NCI-H1930 (cell line): ENCODE results near the gene PACRG.

Experiments used
- DNase-seq, 2 experiments: peaks; one replicate each; lab custom pipeline; 2025; lab: John Stamatoyannopoulos, UW

PACRG gene

GRCh38 chr6:162710419-162710818 lies 17.4 kb upstream of the PACRG start:
- no peak for DNase-seq

DNA sequence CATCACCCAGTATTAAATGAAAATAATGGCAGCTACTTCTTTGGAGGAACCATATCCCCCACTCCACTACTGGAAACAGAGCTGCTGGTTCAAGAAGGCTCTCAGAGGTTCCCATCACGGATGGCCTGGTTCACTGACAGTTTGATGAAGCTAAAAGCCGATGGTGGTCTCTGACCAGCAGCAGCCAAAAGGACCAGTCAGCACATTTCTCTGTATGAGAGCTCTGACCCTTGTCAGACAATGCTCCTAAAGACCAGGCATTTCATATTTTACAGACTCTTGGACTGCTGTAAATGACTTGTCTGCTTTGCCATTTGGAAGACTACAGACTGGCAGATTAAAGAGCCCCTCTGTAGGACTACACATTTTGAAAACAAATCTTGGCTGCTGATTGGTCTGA lies 16.8 kb upstream of the PACRG start:
- no peak for DNase-seq

DNA sequence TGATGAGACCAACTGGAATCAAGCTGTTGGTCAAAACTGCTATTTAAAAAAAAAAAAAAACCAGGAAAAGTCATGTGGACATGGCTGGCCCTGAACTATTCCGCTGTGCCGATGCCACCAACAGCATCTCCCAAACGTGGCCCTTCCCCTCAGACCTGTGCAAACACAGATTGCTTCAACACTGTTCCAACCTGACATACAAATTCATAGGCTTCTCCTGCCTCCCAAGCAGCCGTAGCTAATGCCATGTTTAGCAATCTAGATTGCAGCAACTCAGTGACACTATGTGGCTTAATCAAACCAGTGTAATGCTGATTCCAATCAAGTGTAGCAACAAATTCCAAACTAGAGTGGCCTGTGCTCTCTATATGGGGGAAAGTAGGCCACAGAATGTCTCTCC lies 16.4 kb upstream of the PACRG start:
- no peak for DNase-seq

- DNase-seq, result no peak
Measured at GRCh38 chr6:162712694-162713093, 15.1 kb upstream of the PACRG start.

- DNase-seq, result no peak
Measured at GRCh38 chr6:162713974-162714780, 13.6 kb upstream of the PACRG start.

GRCh38 chr6:162715601-162716000 lies 12.2 kb upstream of the PACRG start:
- no peak for DNase-seq

DNA sequence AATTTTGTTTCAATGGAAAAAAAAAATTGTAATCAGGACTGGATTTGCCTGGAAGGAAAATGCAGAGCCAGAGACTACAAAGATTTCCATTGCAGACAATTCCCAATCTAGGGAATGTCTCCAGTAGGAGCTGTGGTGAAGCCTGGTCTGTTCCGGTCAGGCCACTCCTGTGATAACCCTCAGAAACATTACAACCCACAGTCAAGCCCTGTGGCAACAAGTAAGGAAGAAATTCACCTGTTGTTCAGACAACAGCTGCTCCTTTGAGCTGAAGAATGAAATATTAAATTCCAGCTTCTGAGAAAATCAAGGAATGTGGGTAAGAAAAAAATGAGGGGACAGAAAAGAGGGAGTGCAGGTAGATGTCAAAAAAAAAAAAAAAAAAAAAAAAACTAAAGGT lies 8.2 kb upstream of the PACRG start:
- DNase-seq, result no peak

DNA sequence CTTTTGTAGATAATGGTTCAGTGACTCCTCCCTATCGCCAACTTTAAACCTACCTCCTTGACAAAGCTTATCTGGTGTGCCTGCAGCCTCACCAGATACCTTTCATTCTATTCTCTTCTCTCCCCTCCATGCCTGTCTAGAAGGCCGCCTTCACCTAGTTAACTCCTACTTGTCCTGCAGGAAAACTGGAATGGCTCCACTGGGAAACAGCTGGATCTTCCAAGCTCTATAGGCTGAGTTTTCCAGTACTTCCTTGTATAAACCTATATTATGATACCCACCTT lies 6.4 kb upstream of the PACRG start:
- DNase-seq, result no peak

DNA sequence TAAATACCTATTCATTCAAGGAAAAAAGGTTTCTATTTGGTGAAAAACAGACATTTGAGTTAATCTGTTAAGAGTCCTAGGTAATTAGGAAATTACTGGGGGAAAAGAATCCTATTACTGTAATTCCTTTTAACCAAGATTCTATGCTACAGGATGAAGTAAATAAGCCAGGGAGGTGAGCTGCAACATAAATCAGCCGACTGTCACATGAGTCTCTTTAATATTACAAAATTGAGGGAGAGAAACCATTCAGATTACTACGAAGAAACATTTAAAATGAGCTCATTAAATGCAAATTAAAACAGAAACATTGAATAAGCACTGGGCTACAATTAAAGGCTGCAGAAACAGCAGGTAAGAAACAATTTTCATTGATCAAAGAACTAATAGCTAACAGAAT lies 5.5 kb upstream of the PACRG start:
- no peak for DNase-seq

DNA sequence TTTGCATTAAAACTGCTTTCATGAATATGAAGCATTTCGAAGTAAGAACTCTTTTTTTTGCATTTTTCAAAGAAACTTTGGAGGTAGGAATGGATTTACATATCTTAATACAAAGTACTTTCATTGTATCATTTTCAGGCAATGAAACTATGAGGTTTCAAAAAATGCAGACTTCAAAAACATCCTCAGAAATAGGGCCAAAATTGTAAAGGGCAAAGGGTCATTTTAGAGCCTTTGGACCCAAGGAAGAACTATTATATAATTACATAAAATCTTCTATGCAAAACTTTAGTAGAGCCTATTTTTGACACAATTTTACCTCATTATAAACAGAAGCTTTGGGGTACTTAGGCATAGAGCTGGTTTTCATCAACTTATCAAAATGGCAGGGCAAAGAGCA lies 5.1 kb upstream of the PACRG start:
- DNase-seq, result no peak

DNA sequence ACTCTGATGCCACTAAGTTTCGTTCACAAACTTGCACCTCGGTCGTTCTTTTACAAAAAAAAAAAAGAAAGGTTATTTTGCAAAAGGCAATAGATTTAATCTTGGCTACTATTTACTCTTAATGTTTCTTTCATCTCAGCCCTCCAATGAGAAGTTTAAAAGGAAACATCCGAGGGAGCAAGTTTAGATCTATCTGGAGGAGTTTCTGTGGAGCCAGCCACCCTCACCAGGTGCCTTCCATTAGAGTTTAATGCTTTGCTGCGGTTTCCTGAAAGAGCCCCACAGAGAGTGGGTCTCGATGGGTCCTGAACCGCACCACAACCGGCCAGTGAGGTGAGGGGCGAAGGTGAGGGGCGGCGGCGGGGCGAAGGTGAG lies 840 bp upstream of the PACRG start:
- DNase-seq, result no peak

GRCh38 chr6:162728197-162728596 lies 423 bp downstream of the PACRG start:
- no peak for DNase-seq

DNA sequence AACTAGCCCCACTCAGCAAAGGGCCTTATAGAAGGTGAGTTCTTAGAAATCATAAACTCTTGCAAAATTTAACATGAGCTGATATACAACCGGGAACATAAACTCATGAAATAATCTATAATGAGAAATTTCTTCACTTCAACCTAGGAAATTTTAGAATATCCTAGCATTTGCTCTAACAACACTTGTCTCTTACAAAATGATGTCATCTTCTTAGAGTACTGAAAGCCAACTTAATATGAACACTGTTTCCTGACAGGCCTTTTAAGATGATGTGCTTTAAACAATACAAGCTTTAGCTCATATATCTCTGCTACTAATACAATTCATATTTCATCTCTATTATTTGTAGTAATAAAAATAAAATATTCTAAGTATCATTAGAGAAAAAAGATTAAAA lies 932 bp downstream of the PACRG start:
- DNase-seq, result no peak

GRCh38 chr6:162730502-162730901 lies 2.7 kb downstream of the PACRG start:
- no peak for DNase-seq

GRCh38 chr6:162733489-162733888 lies 5.7 kb downstream of the PACRG start:
- DNase-seq, result no peak

DNA sequence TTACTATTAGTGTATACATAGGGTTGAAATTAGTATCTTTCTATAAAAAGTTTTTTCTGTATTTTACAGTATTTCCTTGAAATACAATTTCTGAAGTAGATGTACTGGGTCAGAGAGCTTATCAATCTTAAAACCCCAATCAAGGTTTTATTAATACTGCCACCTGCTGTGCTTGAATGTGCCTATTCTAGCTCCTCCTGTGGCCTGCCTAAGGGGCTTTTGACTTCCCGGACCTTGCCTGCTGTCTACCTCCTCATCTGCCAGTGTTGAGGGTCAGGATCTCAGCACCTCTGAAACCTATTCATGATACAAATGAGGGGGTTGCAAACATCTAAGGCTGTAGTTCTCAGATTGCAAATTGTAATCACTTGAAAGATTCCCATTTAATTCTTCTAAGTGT lies 9.2 kb downstream of the PACRG start:
- no peak for DNase-seq

- no peak for DNase-seq
Measured at GRCh38 chr6:162750776-162751175, 23.0 kb downstream of the PACRG start.

DNA sequence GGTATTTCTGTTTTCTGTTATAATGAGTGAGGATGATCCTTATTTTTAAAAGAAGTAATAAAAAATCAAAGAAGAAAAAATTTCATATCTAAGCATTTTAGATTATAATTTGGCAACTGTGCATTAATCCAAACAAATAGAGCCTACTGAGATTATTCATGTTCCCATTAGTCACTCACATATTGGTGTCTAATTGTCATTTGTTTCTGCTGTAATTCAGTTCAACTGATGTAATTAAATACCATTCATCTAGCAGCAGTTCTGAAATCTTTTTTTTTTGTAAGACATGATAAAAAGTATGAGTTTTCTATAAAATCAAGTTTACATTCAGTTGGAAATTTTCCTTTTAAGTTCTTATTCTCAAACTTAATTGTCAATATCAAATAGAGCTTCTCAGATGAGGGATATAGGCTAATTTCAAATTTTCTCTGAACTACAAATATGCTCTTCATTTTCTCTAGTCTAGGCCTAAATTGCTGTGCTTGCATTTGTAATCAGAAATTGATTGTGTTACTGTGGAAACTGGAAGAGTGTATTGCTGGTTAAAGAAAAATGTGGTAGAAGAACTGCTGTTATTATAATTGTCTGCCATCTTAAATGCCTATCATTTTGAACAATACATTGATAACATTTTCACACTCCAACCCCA lies 23.6 kb downstream of the PACRG start:
- DNase-seq, result no peak

GRCh38 chr6:162753775-162754174 lies 26.0 kb downstream of the PACRG start:
- DNase-seq, result no peak

- no peak for DNase-seq
Measured at GRCh38 chr6:162770136-162770535, 42.4 kb downstream of the PACRG start.

- DNase-seq, result no peak
Measured at GRCh38 chr6:162770955-162771354, 43.2 kb downstream of the PACRG start.

DNA sequence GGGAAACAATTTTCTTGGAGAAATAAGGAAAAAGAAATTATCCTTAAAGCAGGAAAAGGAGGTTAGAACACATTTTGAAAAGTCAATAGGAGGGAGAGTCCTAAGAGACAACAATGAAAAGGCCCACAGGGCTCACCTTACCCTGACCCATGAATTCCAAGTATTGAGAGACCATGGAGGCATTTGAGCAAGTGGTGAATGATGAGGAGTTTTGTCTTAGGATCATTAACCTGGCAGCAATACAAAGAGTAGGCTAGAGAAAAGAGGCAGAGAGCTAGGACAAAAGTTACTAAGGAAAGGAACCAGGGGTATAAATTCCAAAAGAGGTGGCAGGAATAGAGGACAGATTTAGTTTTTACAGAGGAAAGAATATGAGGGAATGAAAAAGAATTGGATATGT lies 44.7 kb downstream of the PACRG start:
- DNase-seq, result no peak

- no peak for DNase-seq
Measured at GRCh38 chr6:162773996-162774395, 46.2 kb downstream of the PACRG start.

DNA sequence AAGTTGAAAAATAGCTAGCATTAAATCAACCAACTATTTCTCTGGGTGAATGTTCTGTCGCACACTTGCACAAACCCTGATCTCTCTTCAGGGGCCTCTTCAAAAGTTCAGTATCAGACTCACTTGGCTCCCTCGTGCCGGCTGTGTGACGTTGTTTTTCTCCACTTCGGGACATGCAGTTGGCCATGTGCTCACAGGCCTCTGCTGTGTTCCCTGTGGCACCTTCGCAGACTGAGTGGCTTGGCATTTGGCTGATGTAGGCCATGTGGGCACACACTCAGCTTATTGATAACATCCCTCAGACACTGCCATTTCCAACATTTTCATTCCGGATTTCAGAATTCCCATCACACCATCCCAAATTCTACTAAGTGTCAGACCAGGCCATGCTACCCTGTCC lies 49.3 kb downstream of the PACRG start:
- no peak for DNase-seq
